Measurements from ENCODE around the gene COLEC12.

Gene COLEC12

DNA sequence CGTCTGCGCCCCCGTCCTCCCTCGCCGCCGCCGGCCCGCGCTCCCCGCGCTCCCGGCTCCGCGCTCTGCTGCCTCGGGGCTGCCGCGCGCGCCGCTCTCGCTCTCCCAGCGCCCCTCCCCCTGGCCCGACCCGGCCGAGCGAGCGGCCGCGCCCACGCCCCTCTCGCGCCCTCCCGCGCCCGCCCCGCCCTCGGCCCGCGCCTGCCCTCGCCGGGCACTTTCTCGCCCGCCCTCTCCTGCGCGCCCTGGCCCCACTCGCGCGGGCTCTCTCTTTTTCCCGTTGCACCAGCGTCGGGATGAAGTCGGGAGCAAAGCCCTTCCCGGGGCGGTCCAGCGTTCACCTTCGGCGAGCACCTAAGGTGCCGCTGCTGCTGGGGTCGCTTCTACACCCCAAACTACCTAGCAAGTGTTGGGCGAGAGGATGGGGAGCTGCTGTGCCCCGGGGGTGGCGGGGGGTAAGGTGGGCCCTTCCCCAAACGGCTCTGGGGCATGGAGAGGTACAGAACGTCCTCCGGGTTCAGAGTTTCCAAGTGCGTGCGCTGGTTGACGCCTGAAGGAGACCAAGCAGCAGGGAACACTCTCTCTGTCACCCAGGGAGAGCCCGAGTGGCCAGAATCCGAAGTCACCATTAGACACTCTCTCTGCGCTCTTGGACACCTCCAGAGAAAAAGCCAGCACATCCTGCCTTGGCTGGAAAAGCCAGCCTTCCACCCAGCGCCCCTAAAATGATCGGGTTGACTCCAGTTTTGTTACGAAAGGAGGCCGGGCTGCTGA, at the start of gene COLEC12:
COLEC12 (minus strand) TSS at position 70 of the 774 bp plus-strand sequence. CDS start 187 bp downstream, outside the sequence.
- no peak for DNase-seq (ENCODE audit: low read depth in 2 of 2)

GRCh38 chr18:549967-550366, 49.5 kb upstream of the COLEC12 start:
- no peak for DNase-seq (ENCODE audit: low read depth in 2 of 2)

DNA sequence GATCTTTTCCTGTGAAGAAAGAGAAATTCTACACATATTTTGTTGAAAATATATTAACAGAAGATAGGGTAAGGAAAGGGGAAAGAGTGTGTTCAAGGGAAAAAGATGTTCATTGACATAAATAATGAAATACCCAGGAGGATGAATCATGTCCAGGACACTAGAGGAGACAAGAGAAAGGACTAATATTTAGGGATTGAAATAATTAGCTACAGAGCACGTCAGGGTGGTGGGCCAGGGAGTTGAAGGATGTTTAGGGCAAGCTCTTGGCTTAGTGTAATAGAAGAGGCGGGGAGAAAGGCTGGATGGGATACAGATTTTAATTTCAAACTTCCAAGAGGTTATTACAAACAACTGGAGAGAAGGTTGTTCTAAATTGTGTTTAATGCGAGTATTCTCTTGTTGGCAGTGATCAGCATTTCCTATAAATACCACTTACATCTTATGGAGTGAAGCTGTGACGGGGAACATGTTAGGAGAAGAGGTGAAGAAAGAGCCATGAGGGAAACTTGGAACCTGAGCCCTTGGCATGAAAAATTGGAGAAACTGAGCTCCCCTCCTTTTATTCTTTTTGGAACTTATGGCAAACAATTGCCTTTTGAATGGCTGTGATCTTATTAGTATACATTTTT, 43.1 kb upstream of the COLEC12 start:
- DNase-seq (ENCODE audit: low read depth in 2 of 2) = no peak

- DNase-seq (ENCODE audit: low read depth in 2 of 2) = no peak
Measured at GRCh38 chr18:533995-534601, 33.6 kb upstream of the COLEC12 start.

- DNase-seq (ENCODE audit: low read depth in 2 of 2) = no peak
Measured at GRCh38 chr18:532632-533031, 32.1 kb upstream of the COLEC12 start.

DNA sequence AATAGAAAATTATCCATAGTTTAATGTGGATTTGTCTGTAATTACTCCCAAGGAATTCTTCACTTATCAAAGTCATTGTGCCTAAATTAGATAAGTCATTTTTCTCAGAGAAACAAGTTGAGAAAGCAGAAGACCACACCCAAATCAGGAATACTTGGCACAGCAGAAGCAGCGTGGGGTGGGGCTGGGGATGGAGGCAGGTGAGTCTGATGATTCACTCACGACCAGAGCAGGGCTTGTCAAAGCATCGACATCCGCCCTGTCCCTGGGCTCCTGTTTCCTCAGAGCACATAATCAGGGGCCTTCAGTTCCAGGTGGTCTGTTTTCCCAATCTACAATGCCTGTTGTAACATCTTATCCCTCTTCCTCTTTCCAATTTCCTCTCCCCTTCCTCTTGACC, 31.5 kb upstream of the COLEC12 start:
- DNase-seq (ENCODE audit: low read depth in 2 of 2) = no peak

- DNase-seq (ENCODE audit: low read depth in 2 of 2) = no peak
Measured at GRCh38 chr18:527146-527545, 26.6 kb upstream of the COLEC12 start.

DNA sequence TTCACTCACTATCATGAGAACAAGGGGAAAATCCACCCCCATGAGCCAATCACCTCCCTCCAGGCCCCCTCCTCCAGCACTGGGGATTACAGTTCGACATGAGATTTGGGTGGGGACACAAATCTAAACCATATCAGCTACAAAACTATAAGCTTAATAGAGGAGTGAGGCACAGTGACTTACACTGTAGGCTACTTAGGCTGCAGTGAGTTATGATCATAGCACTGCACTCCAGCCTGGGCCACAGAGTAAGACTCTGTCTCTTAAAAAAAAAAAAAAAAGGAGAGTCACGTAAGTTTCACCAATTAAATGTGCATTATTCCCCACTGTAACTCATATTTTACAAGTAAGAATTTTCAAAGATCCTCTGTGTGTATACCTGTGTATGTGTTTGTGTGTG, 26.2 kb upstream of the COLEC12 start:
- no peak for DNase-seq (ENCODE audit: low read depth in 2 of 2)

GRCh38 chr18:525036-525797, 24.7 kb upstream of the COLEC12 start:
- no peak for DNase-seq (ENCODE audit: low read depth in 2 of 2)

DNA sequence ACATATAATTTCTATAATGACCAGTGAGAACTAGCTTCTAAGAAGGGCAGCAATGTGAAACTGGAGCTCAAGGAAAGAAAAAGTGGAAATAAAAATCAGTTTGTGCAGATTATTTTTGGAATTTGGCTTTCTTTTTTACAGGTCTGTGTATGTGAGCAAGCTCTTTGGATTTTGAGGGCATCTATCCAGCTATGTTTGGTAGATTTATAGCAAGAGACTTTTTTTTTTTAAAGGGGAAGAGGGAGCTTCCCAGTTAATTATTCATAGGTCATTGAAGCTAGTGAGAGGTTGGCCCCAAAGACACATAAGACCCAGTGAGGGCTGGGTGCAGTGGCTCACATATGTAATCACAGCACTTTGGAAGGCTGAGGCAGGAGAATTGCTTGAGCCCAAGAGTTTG, 24.0 kb upstream of the COLEC12 start:
- no peak for DNase-seq (ENCODE audit: low read depth in 2 of 2)

GRCh38 chr18:523561-523960, 23.1 kb upstream of the COLEC12 start:
- DNase-seq (ENCODE audit: low read depth in 2 of 2) = no peak

DNA sequence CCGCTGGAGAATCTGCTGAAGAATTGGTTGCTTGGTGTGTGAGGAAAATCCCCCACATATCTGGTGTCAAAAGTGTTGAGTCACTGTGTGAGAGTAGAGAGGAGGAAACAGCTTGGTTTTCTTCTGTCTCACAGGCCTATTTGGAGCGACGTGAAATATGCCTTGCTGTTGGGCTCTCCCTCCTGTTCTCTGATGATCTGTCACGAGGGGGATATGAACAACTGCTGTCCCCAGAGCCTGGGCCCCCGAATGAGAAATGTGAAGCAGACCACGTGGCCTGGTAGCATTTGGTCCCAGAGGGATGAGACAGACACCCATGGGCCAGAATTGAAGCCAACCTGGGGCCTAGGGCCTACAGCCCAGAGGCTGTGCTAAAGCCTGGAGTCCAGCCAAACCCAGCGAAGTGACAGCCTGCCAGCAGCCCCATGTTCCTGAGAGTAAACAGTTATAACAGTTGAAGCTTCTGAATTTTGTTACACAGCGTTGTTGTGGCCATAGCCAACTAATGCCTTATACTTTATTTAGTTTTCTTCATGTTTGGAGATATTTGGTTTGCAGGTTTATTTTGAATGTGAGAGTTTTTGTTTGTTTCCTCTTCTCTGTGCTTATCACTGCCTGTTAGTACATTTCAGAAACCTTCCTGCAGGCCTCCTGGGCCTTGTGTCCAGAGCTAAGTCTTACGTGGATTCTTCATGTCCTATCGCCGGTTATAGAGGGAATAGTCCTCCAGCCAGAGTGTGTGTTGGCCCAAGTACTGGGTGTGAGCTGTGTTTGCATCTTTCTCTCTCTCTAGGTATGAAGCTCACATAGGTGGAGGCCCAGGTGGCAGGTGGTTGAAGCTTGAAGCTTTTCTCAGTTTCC, 18.7 kb upstream of the COLEC12 start:
- DNase-seq (ENCODE audit: low read depth in 2 of 2) = no peak

- no peak for DNase-seq (ENCODE audit: low read depth in 2 of 2)
Measured at GRCh38 chr18:518081-518480, 17.6 kb upstream of the COLEC12 start.

GRCh38 chr18:515838-516237, 15.3 kb upstream of the COLEC12 start:
- DNase-seq (ENCODE audit: low read depth in 2 of 2) = no peak

DNA sequence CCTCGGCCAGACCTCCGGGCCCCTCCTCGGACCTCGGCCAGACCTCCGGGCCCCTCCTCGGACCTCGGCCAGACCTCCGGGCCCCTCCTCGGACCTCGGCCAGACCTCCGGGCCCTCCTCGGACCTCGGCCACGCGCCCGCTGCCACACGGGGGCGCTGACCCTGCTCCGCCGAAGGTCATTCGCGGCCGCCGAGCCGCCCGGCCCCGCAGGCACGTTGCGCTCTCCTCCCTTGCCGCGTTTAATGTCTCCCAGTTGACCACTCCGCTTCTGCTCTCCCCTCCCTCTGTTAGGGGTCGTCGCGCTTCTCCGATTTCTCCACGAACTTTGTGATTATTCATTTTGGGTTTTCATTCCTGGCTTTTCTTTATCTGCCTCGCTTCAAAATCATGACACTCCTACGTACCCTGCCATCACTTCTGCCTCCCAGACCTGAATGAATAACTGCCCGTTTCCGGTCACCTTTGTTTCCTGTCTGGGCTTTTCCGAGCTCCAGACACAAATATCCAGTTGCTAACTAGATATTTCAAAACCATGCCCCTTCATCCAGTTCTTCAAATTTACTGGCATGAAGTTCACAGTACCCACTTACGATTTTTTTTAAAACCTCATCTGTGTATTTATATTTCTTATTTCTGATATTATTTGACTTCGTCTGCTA, 14.8 kb upstream of the COLEC12 start:
- DNase-seq (ENCODE audit: low read depth in 2 of 2) = no peak

- no peak for DNase-seq (ENCODE audit: low read depth in 2 of 2)
Measured at GRCh38 chr18:513826-514530, 13.5 kb upstream of the COLEC12 start.

DNA sequence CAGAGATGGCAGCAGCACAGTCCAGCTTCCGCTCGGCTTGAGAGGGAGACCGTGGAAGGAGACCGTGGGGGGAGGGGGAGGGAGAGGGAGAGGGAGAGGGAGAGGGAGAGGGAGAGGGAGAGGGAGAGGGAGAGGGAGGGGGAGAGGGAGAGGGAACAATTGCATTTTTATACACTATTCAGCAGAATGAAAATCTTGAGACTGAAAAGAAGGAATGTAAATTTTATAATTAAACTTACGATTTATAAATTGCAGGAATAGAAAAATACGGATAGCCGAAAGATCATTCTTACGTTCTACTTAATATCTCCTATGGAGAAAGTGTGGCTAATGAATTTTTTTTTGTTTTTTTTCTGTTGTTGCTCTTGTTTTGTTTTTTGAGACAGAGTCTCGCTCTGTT, 12.5 kb upstream of the COLEC12 start:
- no peak for DNase-seq (ENCODE audit: low read depth in 2 of 2)

GRCh38 chr18:508835-509234, 8.3 kb upstream of the COLEC12 start:
- no peak for DNase-seq (ENCODE audit: low read depth in 2 of 2)

DNA sequence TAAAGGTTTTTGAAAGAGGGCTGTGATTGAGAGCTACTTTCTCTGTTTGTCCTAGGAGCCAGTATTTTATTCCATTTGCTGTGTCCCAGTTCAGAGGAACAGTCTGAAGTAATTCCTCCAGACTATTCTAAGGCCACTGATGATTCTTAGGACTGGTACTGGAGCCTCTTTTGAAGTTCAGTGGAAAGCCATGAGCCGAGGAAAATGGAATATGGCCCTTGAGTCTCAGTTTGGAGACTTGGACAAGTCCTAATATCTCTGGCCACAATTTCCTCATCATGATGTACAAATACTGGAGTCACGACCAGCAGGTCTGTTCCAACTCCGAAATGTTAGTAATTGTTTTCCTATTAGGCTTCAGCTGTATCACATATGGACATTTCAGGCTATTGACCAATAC, 7.1 kb upstream of the COLEC12 start:
- DNase-seq (ENCODE audit: low read depth in 2 of 2) = no peak

DNA sequence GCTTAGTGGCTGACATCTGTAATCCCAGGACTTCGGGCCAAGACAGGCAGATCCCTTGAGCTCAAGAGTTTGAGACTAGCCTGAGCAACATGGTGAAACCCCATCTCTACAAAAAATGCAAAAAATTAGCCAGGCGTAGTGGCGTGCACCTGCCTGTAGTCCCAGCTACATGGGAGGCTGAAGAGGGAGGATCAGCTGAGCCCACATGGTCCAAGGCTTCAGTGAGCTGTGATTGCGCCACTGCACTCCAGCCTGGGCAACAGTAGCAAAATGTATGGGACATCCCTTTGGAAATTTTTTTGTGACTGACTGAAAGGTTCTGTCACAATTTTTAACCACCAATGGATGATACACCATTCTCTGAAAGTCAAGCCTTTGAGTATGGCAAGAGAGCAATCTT, 6.3 kb upstream of the COLEC12 start:
- DNase-seq (ENCODE audit: low read depth in 2 of 2) = no peak

All from stimulated activated CD8-positive, alpha-beta memory T cell treated with anti-CD3 and anti-CD28 coated beads, Interleukin-15, amount 100 ng/mL, for 4 hours (primary cell).